GM21576 (cell line): Measurements from ENCODE around the gene TBATA.

Experiments
- ATAC-seq: cut with Tn5 transposase; IDR thresholded peaks from one replicate; pipeline ENCODE4 v1.9.1; 2021; ENCODE audit warnings: mild to moderate bottlenecking, moderate library complexity; ENCODE audit not compliant: unreplicated experiment

The TBATA gene

GRCh38 chr10:70809011-70809611 is 23.9 kb upstream of the TBATA start:
- ATAC-seq: no peak

GRCh38 chr10:70807556-70807955 is 22.4 kb upstream of the TBATA start:
- ATAC-seq: no peak

GRCh38 chr10:70806841-70807240 is 21.7 kb upstream of the TBATA start:
- ATAC-seq: no peak

GRCh38 chr10:70805619-70806215 is 20.5 kb upstream of the TBATA start:
- ATAC-seq: no peak

GRCh38 chr10:70804421-70804808 is 19.2 kb upstream of the TBATA start:
- no peak for ATAC-seq

- ATAC-seq: no peak
Measured at GRCh38 chr10:70803775-70804420, 18.7 kb upstream of the TBATA start.

- ATAC-seq: no peak
Measured at GRCh38 chr10:70801854-70802253, 16.7 kb upstream of the TBATA start.

GRCh38 chr10:70799124-70799523 is 13.9 kb upstream of the TBATA start:
- ATAC-seq: no peak

GRCh38 chr10:70797840-70798239 is 12.7 kb upstream of the TBATA start:
- ATAC-seq: no peak

GRCh38 chr10:70795613-70796012 is 10.4 kb upstream of the TBATA start:
- no peak for ATAC-seq

- ATAC-seq: no peak
Measured at GRCh38 chr10:70791386-70792039, 6.3 kb upstream of the TBATA start.

- ATAC-seq: no peak
Measured at GRCh38 chr10:70786799-70787415, 1.7 kb upstream of the TBATA start.

GRCh38 chr10:70784471-70784870 is 706 bp downstream of the TBATA start:
- ATAC-seq: no peak

GRCh38 chr10:70784016-70784415 is 1.2 kb downstream of the TBATA start:
- ATAC-seq: no peak

GRCh38 chr10:70782746-70783680 is 2.2 kb downstream of the TBATA start:
- no peak for ATAC-seq

- ATAC-seq: no peak
Measured at GRCh38 chr10:70782086-70782745, 3.0 kb downstream of the TBATA start.

GRCh38 chr10:70781461-70782051 is 3.6 kb downstream of the TBATA start:
- no peak for ATAC-seq

- no peak for ATAC-seq
Measured at GRCh38 chr10:70780772-70781171, 4.4 kb downstream of the TBATA start.

GRCh38 chr10:70780370-70780760 is 4.8 kb downstream of the TBATA start:
- ATAC-seq: no peak
